Keratinocyte (primary cell): ENCODE data around the gene TENM4. TPM values are rescaled to one million over a fixed set of nuclear protein-coding genes. Genes with fewer than 3 reads are reported as not detected.

Experiments
- DNase-seq: peaks from one replicate; pipeline ENCODE4 v3.0.0-alpha.2; 2011; ENCODE audit warnings: low read depth, missing footprints, low spot score
- FAIRE-seq: peaks from 2 replicates; lab custom pipeline; 2011; peaks lifted over from hg19 to GRCh38; lab: Jason Lieb, UNC
- H2AFZ ChIP-seq: 2 replicates; pipeline ENCODE4 v1.6.0; 2012; ENCODE audit warnings: low read length, control low read depth, inconsistent platforms; ENCODE audit not compliant: control insufficient read depth
- H3K27ac ChIP-seq: 2 replicates; pipeline ENCODE4 v1.5.1; 2011; ENCODE audit warnings: low read length; ENCODE audit not compliant: control insufficient read depth, insufficient read depth
- H3K27me3 ChIP-seq: 3 replicates; pipeline ENCODE4 v1.6.0; 2011; ENCODE audit warnings: low read length; ENCODE audit not compliant: control insufficient read depth, insufficient read depth; ENCODE audit errors: extremely low read depth
- H3K36me3 ChIP-seq, 2 experiments: 2 replicates in 1 of 2; 3 replicates in 1 of 2; pipeline ENCODE4 v1.5.1; 2011; ENCODE audit warnings: low read length in 2 of 2, mild to moderate bottlenecking in 1 of 2; ENCODE audit not compliant: control insufficient read depth in 2 of 2, insufficient read depth in 2 of 2; ENCODE audit errors: extremely low read depth in 1 of 2
- H3K4me1 ChIP-seq: 3 replicates; pipeline ENCODE4 v1.5.1; 2011; ENCODE audit warnings: low read length; ENCODE audit not compliant: control insufficient read depth, insufficient read depth; ENCODE audit errors: extremely low read depth
- H3K4me2 ChIP-seq: 3 replicates; pipeline ENCODE4 v1.6.0; 2011; ENCODE audit warnings: low read depth, low read length; ENCODE audit not compliant: control insufficient read depth, insufficient read depth; ENCODE audit errors: extremely low read depth
- H3K4me3 ChIP-seq, 3 experiments: fragments of 200-600 bp in 1 of 3; sonication (generic) in 1 of 3; 2 replicates in 2 of 3; 3 replicates in 1 of 3; pipeline ENCODE4 v1.5.1; 2011 to 2016; ENCODE audit warnings: low read length in 3 of 3, mild to moderate bottlenecking in 3 of 3, control low read depth in 2 of 3, inconsistent platforms in 1 of 3, low read depth in 1 of 3, mixed read lengths in 1 of 3, mixed run types in 1 of 3, moderate library complexity in 1 of 3; ENCODE audit not compliant: control insufficient read depth in 2 of 3, insufficient read depth in 2 of 3; ENCODE audit errors: extremely low read depth in 1 of 3
- H3K79me2 ChIP-seq: 2 replicates; pipeline ENCODE4 v1.6.0; 2012; ENCODE audit warnings: low read length; ENCODE audit not compliant: control insufficient read depth, insufficient read depth
- H3K9ac ChIP-seq: 3 replicates; pipeline ENCODE4 v1.6.0; 2011; ENCODE audit warnings: low read length; ENCODE audit not compliant: control insufficient read depth, insufficient read depth; ENCODE audit errors: extremely low read depth
- H3K9me1 ChIP-seq: 3 replicates; pipeline ENCODE4 v1.6.0; 2011; ENCODE audit warnings: low read length; ENCODE audit not compliant: control insufficient read depth, insufficient read depth; ENCODE audit errors: extremely low read depth
- H3K9me3 ChIP-seq: 2 replicates; pipeline ENCODE4 v1.5.1; 2012; ENCODE audit warnings: low read depth, low read length; ENCODE audit not compliant: control insufficient read depth
- H4K20me1 ChIP-seq: 3 replicates; pipeline ENCODE4 v1.6.0; 2011; ENCODE audit warnings: low read length; ENCODE audit not compliant: control insufficient read depth, insufficient read depth; ENCODE audit errors: extremely low read depth
- CTCF ChIP-seq, 3 experiments: IDR thresholded peaks in 1 of 3; conservative IDR thresholded peaks in 1 of 3; optimal IDR thresholded peaks in 1 of 3; 2 replicates in 2 of 3; 3 replicates in 1 of 3; pipeline versions ENCODE3 to v1.5.1; 2011; ENCODE audit warnings: low read length in 3 of 3, mild to moderate bottlenecking in 3 of 3, moderate library complexity in 2 of 3, control low read depth in 1 of 3, inconsistent platforms in 1 of 3; ENCODE audit not compliant: insufficient read depth in 2 of 3; ENCODE audit errors: extremely low read depth in 1 of 3
- EZH2 ChIP-seq: IDR thresholded peaks from one replicate; pipeline ENCODE4 v1.6.1; 2012; ENCODE audit warnings: inconsistent platforms, mild to moderate bottlenecking, low read length, moderate library complexity
- dilution Hi-C: fragments of 300-500 bp; cut with MboI; formaldehyde crosslinking; loops from one replicate; pipeline ENCODE4 v1.7.0; 2020; ENCODE audit warnings: low sequenced_read_pairs; ENCODE audit not compliant: extremely low pct_ligation_motif_present
- polyA plus RNA-seq, 5 experiments: library from polyadenylated mRNA; depleted of rRNA in 3 of 5; stranded (reverse) in 3 of 5; stranded (forward) in 1 of 5; unstranded in 1 of 5; fragments of >200 nt; gene quantifications; 1 replicate in 1 of 5; 2 replicates in 3 of 5; 3 replicates in 1 of 5; pipeline versions ENCODE4 v1.2.1 to v1.2.3, GENCODE V29; 2011 to 2012; ENCODE audit warnings: missing spikeins in 2 of 5, low read depth in 1 of 5, low replicate concordance in 1 of 5

Gene TENM4
- polyA plus RNA-seq, 1 donor (not counting 4 experiments of a cell fraction or from before 2014, with no cell fraction given) = 3.5 TPM

GRCh38 chr11:78706551-78706950 is 734.3 kb downstream of the TENM4 start:
- DNase-seq = no peak
- Histone ChIP-seq H3K36me3 (peaks cover 0 to 3% of the 10 kb centered on the region in 2 experiments), H3K27ac (no peak overlapping the region), H3K79me2 (no peaks in the 10 kb centered on the region), H3K9me1 (no peaks in the 10 kb centered on the region), H3K4me1 (peaks cover 10% of the 10 kb centered on the region), H3K27me3 (no peaks in the 10 kb centered on the region), H4K20me1 (no peaks in the 10 kb centered on the region), H3K4me2 (no peak overlapping the region), H3K9me3 (no peaks in the 10 kb centered on the region), H3K4me3 (no peak overlapping the region), H2AFZ (no peak overlapping the region), H3K9ac (no peak overlapping the region)
- FAIRE-seq = no peak
- no peak for TF ChIP-seq EZH2
- TF ChIP-seq CTCF (optimal IDR thresholded peaks at IDR 0.05 in 1 of 3, IDR thresholded peaks at IDR 0.05 in 1 of 3, conservative IDR thresholded peaks at IDR 0.05 in 1 of 3; ENCODE audit: extremely low read depth in 1 of 3, insufficient read depth in 2 of 3, low read length in 3 of 3) = no peak
- dilution Hi-C loops = no loop called here

- dilution Hi-C loops = no loop called here
- H3K27me3 ChIP-seq = no peaks in the 10 kb centered on the region
Measured at GRCh38 chr11:78704811-78705210, 736.0 kb downstream of the TENM4 start.

GRCh38 chr11:78699609-78700135 is 741.2 kb downstream of the TENM4 start:
- H3K4me1 ChIP-seq = no peaks in the 10 kb centered on the region
- TF ChIP-seq EZH2 (no peak), CTCF (optimal IDR thresholded peaks at IDR 0.05 in 1 of 3, IDR thresholded peaks at IDR 0.05 in 1 of 3, conservative IDR thresholded peaks at IDR 0.05 in 1 of 3; ENCODE audit: extremely low read depth in 1 of 3, insufficient read depth in 2 of 3, low read length in 3 of 3) (no peak)
- no peaks in the 10 kb centered on the region for H4K20me1 ChIP-seq
- dilution Hi-C loops = no loop called here
- H3K27ac ChIP-seq = no peak overlapping the region
- no peak overlapping the region for H2AFZ ChIP-seq
- no peak overlapping the region for H3K9ac ChIP-seq
- H3K4me2 ChIP-seq = no peak overlapping the region
- no peaks in the 10 kb centered on the region for H3K27me3 ChIP-seq
- peaks cover 0 to 6% of the 10 kb centered on the region in 2 experiments for H3K36me3 ChIP-seq
- no peaks in the 10 kb centered on the region for H3K79me2 ChIP-seq
- H3K4me3 ChIP-seq = no peak overlapping the region
- FAIRE-seq = no peak
- no peaks in the 10 kb centered on the region for H3K9me1 ChIP-seq
- no peak for DNase-seq
- H3K9me3 ChIP-seq = no peaks in the 10 kb centered on the region

More at GRCh38 chr11:78704811-78705210, 736.0 kb downstream of the TENM4 start:
- Histone ChIP-seq H3K9me3 (no peaks in the 10 kb centered on the region), H3K36me3 (peaks cover 0 to 6% of the 10 kb centered on the region in 2 experiments), H3K9me1 (no peaks in the 10 kb centered on the region), H4K20me1 (no peaks in the 10 kb centered on the region), H3K9ac (no peak overlapping the region), H2AFZ (no peak overlapping the region), H3K4me2 (no peak overlapping the region), H3K27ac (no peak overlapping the region), H3K4me3 (no peak overlapping the region), H3K79me2 (no peaks in the 10 kb centered on the region), H3K4me1 (peaks cover 10% of the 10 kb centered on the region)
- no peak for TF ChIP-seq EZH2
- FAIRE-seq (no peak), DNase-seq (no peak)
